ENCODE data around the gene TBC1D9B. TPM values are rescaled to one million over a fixed set of nuclear protein-coding genes. Genes with fewer than 3 reads are reported as not detected.
A peak's percentile ranks its signal among the peaks of the same experiment; 100 is the strongest.

The TBC1D9B gene
- total and polyA plus RNA-seq, 9 of the 15 experiments (the other 6 are each of a cell fraction or from before 2014, with no cell fraction given), result 2.9 to 59.1 (median 33.5) TPM

DNA sequence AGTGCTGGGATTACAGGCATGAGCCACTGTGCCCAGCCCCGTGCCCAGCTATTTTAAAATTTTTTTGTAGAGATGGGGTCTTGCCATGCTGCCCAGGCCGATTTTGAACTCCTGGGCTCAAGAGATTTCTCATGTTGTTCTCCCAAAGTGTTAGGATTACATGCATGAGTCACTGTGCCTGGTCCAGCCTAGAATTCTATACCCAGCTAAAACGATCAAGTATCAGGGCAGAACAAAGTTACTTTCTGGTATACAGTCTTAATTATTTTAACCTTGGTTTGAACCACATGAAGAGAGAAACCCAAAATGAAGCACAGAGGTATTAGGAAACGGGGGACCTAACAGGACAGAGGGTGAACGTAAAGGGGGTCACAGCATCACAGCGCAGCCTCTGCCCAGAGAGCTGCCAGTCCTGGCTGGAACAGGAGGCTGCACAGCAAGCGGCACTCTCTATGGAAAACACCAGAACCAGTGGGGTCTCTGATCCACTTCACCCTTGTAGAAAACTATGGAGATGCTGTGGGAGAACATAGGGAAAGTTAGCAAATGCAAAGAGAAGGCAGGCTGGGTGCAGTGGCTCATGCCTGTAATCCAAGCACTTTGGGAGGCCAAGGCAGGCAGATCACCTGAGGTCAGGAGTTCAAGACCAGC is 76.8 kb downstream of the TBC1D9B start (continued):
- TF ChIP-seq, protein P1, sequence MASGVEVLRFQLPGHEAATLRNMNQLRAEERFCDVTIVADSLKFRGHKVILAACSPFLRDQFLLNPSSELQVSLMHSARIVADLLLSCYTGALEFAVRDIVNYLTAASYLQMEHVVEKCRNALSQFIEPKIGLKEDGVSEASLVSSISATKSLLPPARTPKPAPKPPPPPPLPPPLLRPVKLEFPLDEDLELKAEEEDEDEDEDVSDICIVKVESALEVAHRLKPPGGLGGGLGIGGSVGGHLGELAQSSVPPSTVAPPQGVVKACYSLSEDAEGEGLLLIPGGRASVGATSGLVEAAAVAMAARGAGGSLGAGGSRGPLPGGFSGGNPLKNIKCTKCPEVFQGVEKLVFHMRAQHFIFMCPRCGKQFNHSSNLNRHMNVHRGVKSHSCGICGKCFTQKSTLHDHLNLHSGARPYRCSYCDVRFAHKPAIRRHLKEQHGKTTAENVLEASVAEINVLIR (CRISPR knock-in tag; IDR thresholded peaks at IDR 0.05), result no peak
- no peak for TF ChIP-seq CEBPG (CRISPR knock-in tag; IDR thresholded peaks at IDR 0.05)
- no peak for TF ChIP-seq CEBPG (tag; conservative IDR thresholded peaks at IDR 0.05 in 1 of 2, IDR thresholded peaks at IDR 0.05 in 1 of 2)
- no peak for TF ChIP-seq HNRNPH1 (optimal IDR thresholded peaks at IDR 0.05; ENCODE audit: low read depth, low read length)
- no peak for TF ChIP-seq CBFA2T2 (conservative IDR thresholded peaks at IDR 0.05)
- TF ChIP-seq POLR2AphosphoS2 (IDR thresholded peaks at IDR 0.05; ENCODE audit: low read length), result peak; percentile 85; the same call in 1 of the 2 replicates
- no peak for TF ChIP-seq SOX6 (IDR thresholded peaks at IDR 0.05)
- TF ChIP-seq ZFP1 (CRISPR knock-in tag; IDR thresholded peaks at IDR 0.05), result 0 out of 2 replicates have a peak, but pooled peaks have one; percentile 37
- no peak for TF ChIP-seq ZNF212 (CRISPR knock-in tag; IDR thresholded peaks at IDR 0.05)
- TF ChIP-seq CREM (IDR thresholded peaks at IDR 0.05; ENCODE audit: low read depth), result no peak
- peak; percentile 21; the same call in 1 of the 2 replicates for TF ChIP-seq SUPT5H (IDR thresholded peaks at IDR 0.05)

All from K562 (cell line).